H9 (cell line): ENCODE results near the gene ZFYVE28. TPM values are rescaled to one million over a fixed set of nuclear protein-coding genes. Genes with fewer than 3 reads are reported as not detected.

Source experiments
- DNase-seq: peaks from one replicate; pipeline ENCODE4 v3.0.0-alpha.2; 2017
- H2AFZ ChIP-seq: one replicate; pipeline ENCODE4 v1.6.1; 2013; ENCODE audit warnings: mild to moderate bottlenecking, low read length, control low read depth, moderate library complexity
- H2AK5ac ChIP-seq: 2 replicates; pipeline ENCODE4 v1.6.1; 2013; ENCODE audit warnings: low read length, control low read depth, mixed read lengths; ENCODE audit not compliant: insufficient read length
- H2BK120ac ChIP-seq: one replicate; pipeline ENCODE4 v1.6.1; 2013; ENCODE audit warnings: low read depth, mild to moderate bottlenecking, low read length, control low read depth, inconsistent platforms; ENCODE audit not compliant: poor library complexity, severe bottlenecking
- H2BK12ac ChIP-seq: 2 replicates; pipeline ENCODE4 v1.6.1; 2013; ENCODE audit warnings: low read length, control low read depth, mixed read lengths, low read depth; ENCODE audit not compliant: insufficient read length
- H2BK15ac ChIP-seq: 2 replicates; pipeline ENCODE4 v1.6.1; 2013; ENCODE audit warnings: low read depth, low read length, control low read depth
- H2BK20ac ChIP-seq: one replicate; pipeline ENCODE4 v1.6.1; 2013; ENCODE audit warnings: low read depth, mild to moderate bottlenecking, low read length, control low read depth, inconsistent platforms; ENCODE audit not compliant: poor library complexity, severe bottlenecking
- H2BK5ac ChIP-seq: 2 replicates; pipeline ENCODE4 v1.6.1; 2013; ENCODE audit warnings: low read length, control low read depth, mixed read lengths; ENCODE audit not compliant: insufficient read length
- H3K14ac ChIP-seq: 2 replicates; pipeline ENCODE4 v1.6.1; 2013; ENCODE audit warnings: low read length, control low read depth; ENCODE audit not compliant: insufficient read depth
- H3K18ac ChIP-seq: 2 replicates; pipeline ENCODE4 v1.6.1; 2013; ENCODE audit warnings: low read depth, mild to moderate bottlenecking, mixed read lengths, low read length, control low read depth; ENCODE audit not compliant: insufficient read length
- H3K23ac ChIP-seq: 2 replicates; pipeline ENCODE4 v1.6.1; 2013; ENCODE audit warnings: low read length, control low read depth, mixed read lengths, low read depth; ENCODE audit not compliant: insufficient read length
- H3K23me2 ChIP-seq: 2 replicates; pipeline ENCODE4 v1.6.1; 2013; ENCODE audit warnings: low read depth, mild to moderate bottlenecking, mixed read lengths, low read length, control low read depth; ENCODE audit not compliant: insufficient read length, poor library complexity, severe bottlenecking
- H3K27ac ChIP-seq: 2 replicates; pipeline ENCODE4 v1.5.1; 2013; ENCODE audit warnings: low read length, control low read depth, mixed read lengths, low read depth; ENCODE audit not compliant: insufficient read length
- H3K27me3 ChIP-seq: 2 replicates; pipeline ENCODE4 v1.6.1; 2013; ENCODE audit warnings: low read length, control low read depth, inconsistent platforms; ENCODE audit not compliant: insufficient read depth
- H3K4ac ChIP-seq: 2 replicates; pipeline ENCODE4 v1.6.1; 2013; ENCODE audit warnings: low read depth, mild to moderate bottlenecking, control low read depth, inconsistent platforms, low read length, moderate library complexity
- H3K4me1 ChIP-seq: 2 replicates; pipeline ENCODE4 v1.6.1; 2013; ENCODE audit warnings: low read length, control low read depth, inconsistent platforms; ENCODE audit not compliant: insufficient read depth
- H3K4me2 ChIP-seq: 2 replicates; pipeline ENCODE4 v1.6.1; 2013; ENCODE audit warnings: low read length, control low read depth, mixed read lengths; ENCODE audit not compliant: insufficient read length, insufficient read depth
- H3K56ac ChIP-seq: 2 replicates; pipeline ENCODE4 v1.6.1; 2013; ENCODE audit warnings: low read depth, mild to moderate bottlenecking, mixed read lengths, low read length, control low read depth; ENCODE audit not compliant: insufficient read length
- H3K79me1 ChIP-seq: 2 replicates; pipeline ENCODE4 v1.6.1; 2013; ENCODE audit warnings: low read depth, mild to moderate bottlenecking, moderate library complexity, low read length, control low read depth, inconsistent platforms; ENCODE audit not compliant: insufficient read depth, poor library complexity, severe bottlenecking
- H3K79me2 ChIP-seq: 2 replicates; pipeline ENCODE4 v1.6.1; 2013; ENCODE audit warnings: low read length, control low read depth, inconsistent platforms; ENCODE audit not compliant: insufficient read depth
- H3K9ac ChIP-seq: 2 replicates; pipeline ENCODE4 v1.6.1; 2013; ENCODE audit warnings: low read length, control low read depth, mixed read lengths; ENCODE audit not compliant: insufficient read length; ENCODE audit errors: extremely low read depth
- H3K9me3 ChIP-seq: one replicate; pipeline ENCODE4 v1.6.1; 2013; ENCODE audit warnings: low read depth, low read length, inconsistent platforms; ENCODE audit not compliant: control insufficient read depth
- H3T11ph ChIP-seq: one replicate; pipeline ENCODE4 v1.6.1; 2013; ENCODE audit warnings: mild to moderate bottlenecking, low read length, control low read depth, inconsistent platforms
- H4K20me1 ChIP-seq: one replicate; pipeline ENCODE4 v1.6.1; 2013; ENCODE audit not compliant: control insufficient read depth, insufficient read length, insufficient read depth
- H4K5ac ChIP-seq: 2 replicates; pipeline ENCODE4 v1.6.1; 2013; ENCODE audit warnings: low read depth, mild to moderate bottlenecking, mixed read lengths, low read length, control low read depth; ENCODE audit not compliant: insufficient read length
- H4K8ac ChIP-seq: replicated peaks from 2 replicates; pipeline ENCODE4 v1.6.1; 2013; ENCODE audit warnings: low read length, control low read depth, mixed read lengths, low read depth; ENCODE audit not compliant: insufficient read length
- H4K91ac ChIP-seq: 2 replicates; pipeline ENCODE4 v1.6.1; 2013; ENCODE audit warnings: low read depth, mild to moderate bottlenecking, moderate library complexity, mixed read lengths, low read length, control low read depth; ENCODE audit not compliant: insufficient read length
- H3K27ac Mint-ChIP-seq, 3 experiments: 2 replicates in 2 of 3; 3 replicates in 1 of 3; pipeline ENCODE4 v1.8.0; 2020 to 2021; ENCODE audit warnings: mixed read lengths in 3 of 3, mild to moderate bottlenecking in 1 of 3, moderate library complexity in 1 of 3
- H3K27me3 Mint-ChIP-seq: 2 replicates; pipeline ENCODE4 v1.8.0; 2021; ENCODE audit warnings: low read depth, mild to moderate bottlenecking, moderate library complexity, mixed read lengths
- H3K36me3 Mint-ChIP-seq, 3 experiments: 2 replicates in 2 of 3; 3 replicates in 1 of 3; pipeline ENCODE4 v1.8.0; 2020 to 2021; ENCODE audit warnings: low read depth in 3 of 3, mixed read lengths in 3 of 3; ENCODE audit not compliant: insufficient read depth in 1 of 3
- H3K4me1 Mint-ChIP-seq, 2 experiments: 2 replicates each; pipeline ENCODE4 v1.8.0; 2020; ENCODE audit warnings: mixed read lengths in 2 of 2
- H3K4me3 Mint-ChIP-seq, 2 experiments: 2 replicates in 1 of 2; 3 replicates in 1 of 2; pipeline ENCODE4 v1.8.0; 2020 to 2021; ENCODE audit warnings: mild to moderate bottlenecking in 2 of 2, mixed read lengths in 2 of 2, moderate library complexity in 1 of 2
- H3K9me3 Mint-ChIP-seq, 2 experiments: 2 replicates in 1 of 2; 3 replicates in 1 of 2; pipeline ENCODE4 v1.8.0; 2020; ENCODE audit warnings: mild to moderate bottlenecking in 2 of 2, mixed read lengths in 2 of 2, moderate library complexity in 1 of 2
- CTCF ChIP-seq: fragments of 200-600 bp; sonication (generic); conservative IDR thresholded peaks from 3 replicates; pipeline ENCODE4 v1.8.0; 2021; ENCODE audit warnings: antibody characterized with exemption, mild to moderate bottlenecking
- WGBS: extraction: QIAGEN DNeasy Blood & Tissue Kit; methylation state at CpG from one replicate; pipeline ENCODE4 v1.1.7; 2013; ENCODE audit warnings: missing lambda C conversion rate, low lambda C conversion rate, mixed read lengths; ENCODE audit not compliant: insufficient read length; ENCODE audit errors: extremely low coverage; 5-methylcytosine and 5-hydroxymethylcytosine counted together
- total RNA-seq: library from RNA; stranded (reverse); gene quantifications from 2 replicates; pipeline ENCODE4 v1.2.1, GENCODE V29; 2021

The ZFYVE28 gene
- total RNA-seq, 1 experiment from 2014 or later = 0.98 TPM

- no peaks in the 10 kb centered on the region for H3K23me2 ChIP-seq
- no peak overlapping the region for H3K4me3 Mint-ChIP-seq
- H3K9me3 ChIP-seq = no peaks in the 10 kb centered on the region
- no peak overlapping the region for H2BK15ac ChIP-seq
- no peak overlapping the region for H4K91ac ChIP-seq
- H3K27me3 ChIP-seq = no peaks in the 10 kb centered on the region
- H4K5ac ChIP-seq = no peak overlapping the region
- WGBS = no CpG with 5 or more reads among the region's 13 CpGs
- no peak overlapping the region for H2BK12ac ChIP-seq
- no peak overlapping the region for H3T11ph ChIP-seq
- no peaks in the 10 kb centered on the region for H3K4me1 ChIP-seq
- no peak overlapping the region for H2BK20ac ChIP-seq
- peaks cover 3 to 5% of the 10 kb centered on the region in 2 experiments; a peak in 2 of 5 replicates for H3K9me3 Mint-ChIP-seq
- no peak overlapping the region for H2AFZ ChIP-seq
- no peaks in the 10 kb centered on the region for H3K79me2 ChIP-seq
- H4K8ac ChIP-seq = no peak overlapping the region
- H3K79me1 ChIP-seq = no peaks in the 10 kb centered on the region
- H2AK5ac ChIP-seq = no peak overlapping the region
- no peak overlapping the region for H3K23ac ChIP-seq
- H3K56ac ChIP-seq = no peak overlapping the region
- H3K27ac Mint-ChIP-seq = no peak overlapping the region
- H3K27ac ChIP-seq = no peak overlapping the region
- no peak overlapping the region for H3K4me2 ChIP-seq
- H4K20me1 ChIP-seq = no peaks in the 10 kb centered on the region
- no peaks in the 10 kb centered on the region for H3K36me3 Mint-ChIP-seq
- H3K4ac ChIP-seq = no peak overlapping the region
- no peak overlapping the region for H2BK120ac ChIP-seq
- peaks cover 17 to 18% of the 10 kb centered on the region in 2 experiments for H3K4me1 Mint-ChIP-seq
- no peak overlapping the region for H2BK5ac ChIP-seq
- no peak for TF ChIP-seq CTCF
- no peaks in the 10 kb centered on the region; the same call in none of the 2 replicates for H3K27me3 Mint-ChIP-seq
- H3K9ac ChIP-seq = no peak overlapping the region
- no peak overlapping the region for H3K14ac ChIP-seq
- DNase-seq = no peak
- H3K18ac ChIP-seq = no peak overlapping the region
These were observed 95.6 kb downstream of the ZFYVE28 start for GRCh38 chr4:2322841-2323240.
